Measurements from ENCODE around the gene TDRD10.

Gene TDRD10, protein sequence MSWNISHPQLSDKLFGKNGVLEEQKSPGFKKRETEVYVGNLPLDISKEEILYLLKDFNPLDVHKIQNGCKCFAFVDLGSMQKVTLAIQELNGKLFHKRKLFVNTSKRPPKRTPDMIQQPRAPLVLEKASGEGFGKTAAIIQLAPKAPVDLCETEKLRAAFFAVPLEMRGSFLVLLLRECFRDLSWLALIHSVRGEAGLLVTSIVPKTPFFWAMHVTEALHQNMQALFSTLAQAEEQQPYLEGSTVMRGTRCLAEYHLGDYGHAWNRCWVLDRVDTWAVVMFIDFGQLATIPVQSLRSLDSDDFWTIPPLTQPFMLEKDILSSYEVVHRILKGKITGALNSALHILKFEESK

GRCh38 chr1:154502066-154502743 lies at the start of gene TDRD10, which contains the start of gene SHE:
Gene TDRD10, plus strand, starts transcription at chr1:154502219. Its CDS starts 4,685 bp downstream, at chr1:154506904.
Gene SHE, minus strand, starts transcription at chr1:154502412. Its CDS starts 386 bp downstream, at chr1:154502026.
- FAIRE-seq, result no peak

DNA sequence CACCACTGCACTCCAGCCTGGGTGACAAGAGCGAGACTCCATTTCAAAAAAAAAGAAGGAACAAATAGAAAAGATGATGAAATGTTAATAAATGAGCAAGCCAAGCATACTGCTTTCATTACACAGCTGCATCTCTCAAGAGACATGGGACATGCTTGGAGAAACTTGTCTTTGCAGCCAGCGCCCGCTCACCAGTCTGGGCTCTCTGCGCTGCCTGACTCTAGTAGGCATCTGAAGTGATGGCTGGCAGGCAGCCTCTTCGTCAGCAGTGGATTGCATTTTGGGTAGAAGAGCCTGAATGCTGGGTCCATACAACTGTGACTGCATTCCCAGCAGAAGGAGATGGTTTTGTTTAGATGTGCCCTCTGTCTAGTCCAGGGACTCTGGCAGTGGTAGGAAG lies 48.9 kb upstream of the TDRD10 start:
- no peak for FAIRE-seq

GRCh38 chr1:154453574-154454352 lies 48.3 kb upstream of the TDRD10 start:
- no peak for FAIRE-seq

DNA sequence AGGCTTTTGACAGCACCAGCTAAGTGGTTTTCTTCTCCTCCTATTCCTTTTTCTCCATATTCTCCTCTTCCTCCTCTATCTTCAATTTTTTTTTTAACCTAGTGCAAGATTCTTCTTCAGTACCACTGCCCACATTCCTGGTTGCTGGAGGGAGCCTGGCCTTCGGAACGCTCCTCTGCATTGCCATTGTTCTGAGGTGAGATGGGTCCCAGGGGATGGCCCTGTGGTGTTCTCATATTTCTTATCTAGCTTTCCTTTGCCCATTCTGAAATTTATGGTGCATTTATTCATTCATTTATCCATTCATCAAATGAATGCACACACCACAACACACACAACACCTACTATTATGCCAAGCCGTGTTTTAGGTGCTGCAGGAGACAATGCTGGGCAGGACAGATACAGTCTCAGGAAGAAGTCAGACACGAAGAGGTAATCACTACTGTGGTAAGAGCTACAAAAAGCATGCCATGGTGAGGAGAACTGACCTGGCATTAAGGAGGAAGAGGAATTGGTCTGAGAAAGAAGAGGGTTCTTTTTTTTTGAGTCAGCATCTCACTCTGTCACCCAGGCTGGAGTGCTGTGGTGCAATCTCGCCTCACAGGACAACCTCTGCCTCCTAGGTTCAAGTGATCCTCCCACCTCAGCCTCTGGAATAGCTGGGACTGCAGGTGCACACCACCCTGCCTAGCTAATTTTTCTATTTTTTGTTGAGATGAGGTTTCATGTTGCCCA lies 47.5 kb upstream of the TDRD10 start:
- no peak for FAIRE-seq

- FAIRE-seq, result no peak
These were observed 45.4 kb upstream of the TDRD10 start for GRCh38 chr1:154456631-154457030.

DNA sequence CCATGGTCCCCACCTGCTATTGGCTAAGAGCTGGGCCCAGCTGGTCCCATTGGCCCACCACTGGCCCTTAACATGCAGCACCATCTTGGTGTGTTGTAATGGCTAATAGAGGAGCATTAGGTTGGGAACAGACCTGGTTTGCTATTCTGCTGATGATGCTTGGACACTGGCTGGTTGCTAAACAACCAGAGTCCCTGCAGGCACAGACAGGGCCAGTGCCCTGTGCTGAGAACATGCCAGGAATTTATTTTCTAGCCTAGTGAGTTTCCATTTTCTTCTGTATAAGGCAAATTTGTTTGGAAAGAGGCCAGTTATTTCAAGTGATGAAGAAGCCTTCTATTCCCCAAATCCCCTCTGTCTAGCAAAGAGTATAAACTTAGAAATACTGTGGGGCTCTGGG lies 42.9 kb upstream of the TDRD10 start:
- no peak for FAIRE-seq

DNA sequence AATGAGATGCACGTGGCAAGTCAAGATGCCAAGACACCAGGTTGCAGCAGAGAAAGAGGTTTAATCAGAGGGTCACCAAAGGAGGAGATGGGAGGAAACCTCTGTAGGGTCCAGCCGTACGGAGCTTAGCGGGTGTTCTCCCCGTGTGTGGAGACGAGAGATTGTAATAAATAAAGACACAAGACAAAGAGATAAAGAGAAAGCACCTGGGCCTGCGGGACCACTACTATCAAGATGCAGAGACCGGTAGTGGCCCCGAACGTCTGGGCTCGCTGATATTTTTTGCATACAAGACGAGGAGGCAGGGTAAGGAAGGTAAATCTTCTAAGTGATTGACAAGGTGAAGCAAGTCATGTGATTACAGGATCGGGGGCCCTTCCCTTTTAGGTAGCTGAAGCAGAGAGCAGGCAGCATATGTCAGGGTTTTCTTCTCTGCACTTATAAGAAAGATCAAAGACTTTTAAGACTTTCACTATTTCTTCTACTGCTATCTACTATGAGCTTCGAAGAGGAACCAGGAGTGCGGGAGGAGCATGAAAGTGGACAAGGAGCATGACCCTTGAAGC lies 41.2 kb upstream of the TDRD10 start:
- FAIRE-seq, result no peak

- no peak for FAIRE-seq
These were observed 38.5 kb upstream of the TDRD10 start for GRCh38 chr1:154463512-154463990.

- no peak for FAIRE-seq
These were observed 36.3 kb upstream of the TDRD10 start for GRCh38 chr1:154465621-154466195.

GRCh38 chr1:154466206-154466605 lies 35.8 kb upstream of the TDRD10 start:
- no peak for FAIRE-seq

- FAIRE-seq, result no peak
These were observed 35.0 kb upstream of the TDRD10 start for GRCh38 chr1:154466921-154467417.

DNA sequence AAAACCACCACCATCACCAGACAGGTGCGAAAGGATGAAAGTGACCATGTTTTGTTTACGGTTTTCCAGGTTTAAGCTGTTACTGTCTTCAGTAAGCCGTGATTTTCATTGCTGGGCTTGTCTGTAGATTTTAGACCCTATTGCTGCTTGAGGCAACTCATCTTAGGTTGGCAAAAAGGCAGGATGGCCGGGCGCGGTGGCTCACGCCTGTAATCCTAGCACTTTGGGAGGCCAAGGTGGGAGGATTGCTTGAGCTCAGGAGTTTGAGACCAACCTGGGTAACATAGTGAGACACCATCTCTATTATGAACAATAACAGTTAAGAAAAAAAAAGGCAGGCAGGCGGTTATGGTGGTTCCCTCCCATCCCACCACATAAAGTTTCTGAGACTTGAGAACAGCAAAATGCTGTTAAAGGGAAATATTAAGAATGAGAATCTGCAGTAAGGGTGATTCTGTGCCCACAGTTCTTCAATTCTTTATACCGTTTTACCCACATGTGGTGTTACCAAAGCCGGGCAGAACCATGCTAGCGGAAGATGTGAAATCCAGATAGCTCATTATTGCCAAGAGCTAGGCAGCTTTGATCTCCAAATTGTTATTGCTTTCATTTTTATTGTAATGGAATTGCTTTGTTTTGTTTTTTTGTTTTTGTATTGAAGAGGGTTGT lies 34.5 kb upstream of the TDRD10 start:
- no peak for FAIRE-seq

GRCh38 chr1:154468535-154469250 lies 33.3 kb upstream of the TDRD10 start:
- no peak for FAIRE-seq

DNA sequence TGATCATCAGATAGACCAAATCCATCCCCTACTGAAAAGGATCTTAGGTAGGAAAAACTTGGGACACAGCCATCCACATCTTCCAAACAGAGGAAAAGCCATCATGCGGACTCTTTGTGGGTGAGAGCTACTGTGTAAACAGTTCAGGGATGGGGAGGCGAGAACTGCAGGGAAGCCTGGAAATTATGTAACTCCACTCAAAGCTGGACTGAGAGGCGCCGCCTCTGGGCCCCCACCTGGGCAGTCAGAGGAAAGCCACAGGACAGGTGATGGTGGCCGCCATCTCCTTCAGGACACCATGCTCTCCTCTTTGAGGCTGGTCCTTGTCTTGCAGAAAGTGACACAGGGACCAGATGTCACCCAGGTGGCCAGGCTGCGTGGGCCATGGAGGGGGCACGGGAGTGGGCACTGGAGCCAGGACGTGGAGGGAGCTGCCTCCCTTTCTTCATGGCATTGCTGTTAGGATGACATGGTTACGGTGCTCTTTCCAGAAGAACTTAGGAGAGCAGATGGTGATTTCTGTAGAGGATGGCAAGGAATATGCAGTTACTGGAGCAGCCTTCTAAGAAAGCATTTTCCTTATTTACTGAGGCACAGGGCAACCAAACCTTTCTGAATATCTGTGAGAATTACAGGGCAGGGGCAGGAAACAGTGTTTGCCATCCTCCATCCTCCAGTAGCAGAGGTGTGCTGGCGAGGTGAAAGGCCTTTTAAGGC lies 32.0 kb upstream of the TDRD10 start:
- FAIRE-seq, result no peak

DNA sequence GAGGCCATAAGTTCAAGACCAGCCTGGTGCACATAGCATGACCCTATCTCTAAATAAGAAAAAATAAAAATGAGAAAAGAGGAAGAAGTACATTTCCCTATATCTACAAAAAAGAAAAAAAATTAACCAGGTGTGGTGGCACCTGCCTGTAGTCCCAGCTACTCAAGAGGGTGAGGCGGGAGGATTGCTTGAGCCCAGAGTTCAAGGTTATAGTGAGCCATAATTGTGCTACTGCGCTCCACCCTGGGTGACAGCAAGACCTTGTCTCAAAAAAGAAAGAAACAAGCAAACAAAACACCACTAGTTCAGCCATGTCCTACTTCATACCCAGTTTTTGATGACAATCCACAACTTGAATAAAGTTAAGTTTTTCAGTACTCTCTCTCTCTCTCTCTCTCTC lies 30.7 kb upstream of the TDRD10 start:
- no peak for FAIRE-seq

GRCh38 chr1:154474802-154475201 lies 27.2 kb upstream of the TDRD10 start:
- FAIRE-seq, result no peak

GRCh38 chr1:154476791-154477190 lies 25.2 kb upstream of the TDRD10 start:
- no peak for FAIRE-seq

- FAIRE-seq, result no peak
These were observed 24.0 kb upstream of the TDRD10 start for GRCh38 chr1:154478013-154478412.

- no peak for FAIRE-seq
These were observed 23.4 kb upstream of the TDRD10 start for GRCh38 chr1:154478639-154479038.

Measured in TTC549 (cell line).